OCI-LY3 (cell line): ENCODE measurements around the gene ZFYVE28.

ENCODE experiments used
- H2AFZ ChIP-seq: fragments of 200-600, 300-600 bp; shearing (Covaris generic); 2 replicates; pipeline ENCODE4 v1.6.0; 2014; ENCODE audit warnings: antibody characterized with exemption, low read depth, low read length
- H3K27ac ChIP-seq: fragments of 200-600, 300-600 bp; sonication (generic); 2 replicates; pipeline ENCODE4 v1.5.1; 2014; ENCODE audit warnings: mild to moderate bottlenecking, low read length, moderate library complexity, mixed read lengths
- H3K27me3 ChIP-seq: fragments of 200-600, 300-600 bp; sonication (generic); 2 replicates; pipeline ENCODE4 v1.6.1; 2014; ENCODE audit warnings: low read depth, low read length, mixed read lengths
- H3K36me3 ChIP-seq: fragments of 200-600, 300-600 bp; sonication (generic); replicated peaks from 2 replicates; pipeline ENCODE3; 2014; ENCODE audit warnings: low read depth, low read length, mixed read lengths
- H3K4me1 ChIP-seq: fragments of 300-600, 200-600 bp; sonication (generic); 2 replicates; pipeline ENCODE4 v1.6.1; 2014; ENCODE audit warnings: low read length, mixed read lengths
- H3K4me2 ChIP-seq: fragments of 200-600, 300-600 bp; sonication (generic); 2 replicates; pipeline ENCODE4 v1.6.1; 2014; ENCODE audit warnings: low read length, mixed read lengths
- H3K4me3 ChIP-seq: fragments of 300-600, 200-600 bp; sonication (generic); 2 replicates; pipeline ENCODE4 v1.5.1; 2014; ENCODE audit warnings: antibody characterized with exemption, mild to moderate bottlenecking, low read length, moderate library complexity
- H3K79me2 ChIP-seq: fragments of 300-600, 200-600 bp; shearing (Covaris generic); 2 replicates; pipeline ENCODE4 v1.6.1; 2014; ENCODE audit warnings: mild to moderate bottlenecking, low read length, mixed read lengths
- H3K9ac ChIP-seq: fragments of 300-600, 200-600 bp; shearing (Covaris generic); 2 replicates; pipeline ENCODE4 v1.6.0; 2014; ENCODE audit warnings: mild to moderate bottlenecking, low read length, moderate library complexity
- H3K9me3 ChIP-seq: fragments of 200-600, 300-600 bp; shearing (Covaris generic); 2 replicates; pipeline ENCODE4 v1.6.1; 2014; ENCODE audit warnings: low read length, mixed read lengths; ENCODE audit not compliant: insufficient read depth
- H4K20me1 ChIP-seq: fragments of 200-600, 300-600 bp; sonication (generic); 2 replicates; pipeline ENCODE4 v1.6.1; 2016; ENCODE audit warnings: low read length, mixed read lengths; ENCODE audit not compliant: insufficient read depth
- CTCF ChIP-seq: fragments of 200-600, 300-600 bp; sonication (generic); IDR thresholded peaks from 2 replicates; pipeline ENCODE4 v1.5.1; 2014; ENCODE audit warnings: antibody characterized with exemption, low read length, low read depth
- EZH2phosphoT487 ChIP-seq: fragments of 200-600 bp; shearing (Covaris generic); IDR thresholded peaks from 2 replicates; pipeline ENCODE4 v1.6.1; 2018; ENCODE audit warnings: antibody characterized with exemption, mixed run types, low read depth

ZFYVE28 gene

GRCh38 chr4:2291705-2292645 lies 126.5 kb downstream of the ZFYVE28 start:
- no peaks in the 10 kb centered on the region for H3K27me3 ChIP-seq
- H3K9me3 ChIP-seq = no peaks in the 10 kb centered on the region
- H3K36me3 ChIP-seq = no peaks in the 10 kb centered on the region
- H2AFZ ChIP-seq = no peak overlapping the region
- H4K20me1 ChIP-seq = no peaks in the 10 kb centered on the region
- peaks cover 12% of the 10 kb centered on the region for H3K4me1 ChIP-seq
- H3K4me3 ChIP-seq = no peak overlapping the region
- no peak overlapping the region for H3K4me2 ChIP-seq
- H3K79me2 ChIP-seq = no peaks in the 10 kb centered on the region
- TF ChIP-seq CTCF = no peak
- no peak for TF ChIP-seq EZH2phosphoT487
- H3K27ac ChIP-seq = no peak overlapping the region
- no peak overlapping the region for H3K9ac ChIP-seq

GRCh38 chr4:2290974-2291704 lies 127.3 kb downstream of the ZFYVE28 start:
- H3K79me2 ChIP-seq = no peaks in the 10 kb centered on the region
- H2AFZ ChIP-seq = no peak overlapping the region; the same call in 1 of the 2 replicates
- H3K9ac ChIP-seq = no peak overlapping the region
- H3K27ac ChIP-seq = no peak overlapping the region
- peak overlapping the region; percentile 38 for H3K4me2 ChIP-seq
- no peaks in the 10 kb centered on the region for H3K36me3 ChIP-seq
- H3K27me3 ChIP-seq = no peaks in the 10 kb centered on the region
- H3K9me3 ChIP-seq = no peaks in the 10 kb centered on the region
- no peak overlapping the region for H3K4me3 ChIP-seq
- H4K20me1 ChIP-seq = no peaks in the 10 kb centered on the region
- TF ChIP-seq CTCF (no peak), EZH2phosphoT487 (no peak)
- H3K4me1 ChIP-seq = peaks cover 5% of the 10 kb centered on the region

- no peak for TF ChIP-seq CTCF
- TF ChIP-seq EZH2phosphoT487 = no peak
- Histone ChIP-seq H4K20me1 (no peaks in the 10 kb centered on the region), H3K9me3 (no peaks in the 10 kb centered on the region), H3K4me1 (0 out of 2 replicates have a peak, but pooled peaks cover 3% of the 10 kb centered on the region), H3K27me3 (no peaks in the 10 kb centered on the region), H3K4me2 (peak overlapping the region; percentile 38), H3K4me3 (no peak overlapping the region), H3K36me3 (no peaks in the 10 kb centered on the region), H3K27ac (no peak overlapping the region), H2AFZ (no peak overlapping the region), H3K79me2 (no peaks in the 10 kb centered on the region), H3K9ac (no peak overlapping the region)
Observed at GRCh38 chr4:2290488-2290887, 128.0 kb downstream of the ZFYVE28 start.

GRCh38 chr4:2289955-2290333 lies 128.5 kb downstream of the ZFYVE28 start:
- no peaks in the 10 kb centered on the region for H3K79me2 ChIP-seq
- H3K4me2 ChIP-seq = no peak overlapping the region
- H3K4me1 ChIP-seq = 0 out of 2 replicates have a peak, but pooled peaks cover 3% of the 10 kb centered on the region
- H4K20me1 ChIP-seq = no peaks in the 10 kb centered on the region
- H3K36me3 ChIP-seq = no peaks in the 10 kb centered on the region
- no peak for TF ChIP-seq EZH2phosphoT487
- TF ChIP-seq CTCF = no peak
- H3K4me3 ChIP-seq = no peak overlapping the region
- no peak overlapping the region for H3K9ac ChIP-seq
- no peaks in the 10 kb centered on the region for H3K27me3 ChIP-seq
- no peak overlapping the region for H3K27ac ChIP-seq
- H2AFZ ChIP-seq = no peak overlapping the region
- H3K9me3 ChIP-seq = no peaks in the 10 kb centered on the region
